ENCODE measurements around the gene MCF2L.

Gene MCF2L

GRCh38 chr13:112951674-112952371, 17.2 kb upstream of the MCF2L start:
- DNase-seq (ENCODE audit: insufficient read length) (no peak), FAIRE-seq (no peak)
- no peak for TF ChIP-seq TAF1 (IDR thresholded peaks at IDR 0.05; ENCODE audit: borderline replicate concordance, low read depth, low read length)
- no peak for TF ChIP-seq POLR2AphosphoS5 (IDR thresholded peaks at IDR 0.05; ENCODE audit: low read depth, low read length)
- no peak for TF ChIP-seq POLR2A (IDR thresholded peaks at IDR 0.05; ENCODE audit: low read depth, low read length)

GRCh38 chr13:112952759-112953551, 16.1 kb upstream of the MCF2L start:
- DNase-seq (ENCODE audit: insufficient read length) = no peak
- TF ChIP-seq POLR2AphosphoS5 (IDR thresholded peaks at IDR 0.05; ENCODE audit: low read depth, low read length) = no peak
- no peak for TF ChIP-seq POLR2A (IDR thresholded peaks at IDR 0.05; ENCODE audit: low read depth, low read length)
- TF ChIP-seq TAF1 (IDR thresholded peaks at IDR 0.05; ENCODE audit: borderline replicate concordance, low read depth, low read length) = no peak
- no peak for FAIRE-seq

GRCh38 chr13:112953591-112954487, 15.2 kb upstream of the MCF2L start:
- no peak for FAIRE-seq
- no peak for DNase-seq (ENCODE audit: insufficient read length)
- no peak for TF ChIP-seq POLR2A (IDR thresholded peaks at IDR 0.05; ENCODE audit: low read depth, low read length)
- no peak for TF ChIP-seq TAF1 (IDR thresholded peaks at IDR 0.05; ENCODE audit: borderline replicate concordance, low read depth, low read length)
- TF ChIP-seq POLR2AphosphoS5 (IDR thresholded peaks at IDR 0.05; ENCODE audit: low read depth, low read length) = no peak

- no peak for FAIRE-seq
- no peak for TF ChIP-seq POLR2A (IDR thresholded peaks at IDR 0.05; ENCODE audit: low read depth, low read length)
- no peak for TF ChIP-seq POLR2AphosphoS5 (IDR thresholded peaks at IDR 0.05; ENCODE audit: low read depth, low read length)
- TF ChIP-seq TAF1 (IDR thresholded peaks at IDR 0.05; ENCODE audit: borderline replicate concordance, low read depth, low read length) = no peak
These were observed 14.3 kb upstream of the MCF2L start for GRCh38 chr13:112954488-112955270.

DNA sequence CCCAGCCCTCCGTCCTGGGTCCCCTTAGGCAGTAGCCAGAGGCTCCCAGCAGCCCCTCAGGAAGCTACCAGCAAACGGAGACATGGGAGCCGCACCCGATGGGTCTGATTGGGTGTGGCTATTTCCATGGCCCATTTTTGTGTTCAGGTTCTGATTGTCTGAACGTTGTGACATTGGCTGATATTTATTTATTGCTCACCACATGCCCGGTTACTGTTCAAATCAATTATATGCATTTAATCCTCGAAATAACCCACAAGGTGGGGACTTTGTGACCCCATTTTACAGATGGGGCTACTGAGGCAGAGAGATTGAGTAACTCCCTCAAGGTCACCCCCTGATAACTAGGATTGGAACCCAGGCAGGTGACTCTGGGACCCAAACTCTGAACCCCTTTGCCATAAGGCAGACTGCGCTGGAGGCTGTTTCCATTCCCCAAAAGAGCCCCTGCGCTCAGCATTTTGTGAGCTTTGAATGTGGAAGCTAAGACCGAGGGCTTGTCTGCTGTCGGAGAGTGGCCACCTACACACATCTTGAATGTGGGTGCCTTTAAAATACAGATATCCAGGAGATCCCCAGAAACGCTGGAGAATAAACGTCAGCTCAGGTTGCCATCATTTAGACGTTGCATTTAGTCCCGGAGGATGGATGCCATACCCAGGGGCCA, 13.6 kb upstream of the MCF2L start:
- TF ChIP-seq POLR2AphosphoS5 (IDR thresholded peaks at IDR 0.05; ENCODE audit: low read depth, low read length) (no peak), TAF1 (IDR thresholded peaks at IDR 0.05; ENCODE audit: borderline replicate concordance, low read depth, low read length) (no peak), POLR2A (IDR thresholded peaks at IDR 0.05; ENCODE audit: low read depth, low read length) (no peak)
- DNase-seq (ENCODE audit: insufficient read length) (no peak), FAIRE-seq (no peak)

More at GRCh38 chr13:112954488-112955270, 14.3 kb upstream of the MCF2L start:
- DNase-seq (ENCODE audit: insufficient read length) = no peak

DNA sequence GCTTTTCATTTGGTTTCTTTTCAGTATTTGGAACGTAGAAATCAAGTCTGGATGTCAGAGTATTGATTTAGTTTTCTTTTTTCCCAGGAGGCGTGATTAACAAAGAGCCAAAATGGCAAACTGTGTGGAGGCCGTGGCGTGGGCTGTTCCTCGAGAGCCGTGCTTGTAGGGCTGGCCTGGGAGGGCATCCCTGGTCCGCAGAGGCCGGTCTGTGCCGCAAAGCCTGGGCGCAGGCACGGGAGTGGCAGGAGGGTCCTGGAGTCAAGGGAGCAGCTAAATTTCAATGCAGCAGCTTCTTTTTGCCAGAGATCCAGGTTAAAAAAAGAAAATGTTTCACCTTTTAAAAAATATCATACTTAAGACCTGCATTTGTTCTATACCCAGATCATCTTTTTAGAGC, 13.1 kb upstream of the MCF2L start:
- DNase-seq (ENCODE audit: insufficient read length) = no peak
- FAIRE-seq = no peak
- no peak for TF ChIP-seq POLR2A (IDR thresholded peaks at IDR 0.05; ENCODE audit: low read depth, low read length)

- TF ChIP-seq TAF1 (IDR thresholded peaks at IDR 0.05; ENCODE audit: borderline replicate concordance, low read depth, low read length) (no peak), POLR2A (IDR thresholded peaks at IDR 0.05; ENCODE audit: low read depth, low read length) (no peak), POLR2AphosphoS5 (IDR thresholded peaks at IDR 0.05; ENCODE audit: low read depth, low read length) (no peak)
- no peak for FAIRE-seq
- DNase-seq (ENCODE audit: insufficient read length) = no peak
These were observed 12.3 kb upstream of the MCF2L start for GRCh38 chr13:112956571-112957294.

DNA sequence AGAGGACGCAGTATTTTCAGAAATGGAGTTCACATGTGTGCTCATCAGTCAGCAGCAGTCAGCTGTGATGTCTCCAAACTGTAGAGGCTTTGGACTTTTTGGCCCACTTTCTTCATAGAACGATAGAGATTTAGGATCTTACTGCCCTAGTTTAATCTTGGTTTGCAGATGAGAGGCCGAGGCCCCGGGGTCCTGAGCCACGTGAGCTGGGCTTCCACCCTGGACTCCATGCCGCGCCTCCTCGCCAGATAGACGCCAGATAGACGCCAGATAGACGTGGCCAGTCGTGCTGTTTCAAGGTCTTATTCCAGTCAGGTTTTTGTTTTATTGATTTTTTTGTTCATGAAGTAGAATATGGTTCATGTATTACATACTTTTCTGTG, 11.7 kb upstream of the MCF2L start:
- DNase-seq (ENCODE audit: insufficient read length) (no peak), FAIRE-seq (no peak)

GRCh38 chr13:112958127-112958989, 10.7 kb upstream of the MCF2L start:
- DNase-seq (ENCODE audit: insufficient read length) = no peak
- no peak for TF ChIP-seq POLR2AphosphoS5 (IDR thresholded peaks at IDR 0.05; ENCODE audit: low read depth, low read length)
- TF ChIP-seq TAF1 (IDR thresholded peaks at IDR 0.05; ENCODE audit: borderline replicate concordance, low read depth, low read length) = no peak
- TF ChIP-seq POLR2A (IDR thresholded peaks at IDR 0.05; ENCODE audit: low read depth, low read length) = no peak
- FAIRE-seq = no peak

More for the DNA sequence above, 11.7 kb upstream of the MCF2L start:
- TF ChIP-seq POLR2A (IDR thresholded peaks at IDR 0.05; ENCODE audit: low read depth, low read length) (no peak), TAF1 (IDR thresholded peaks at IDR 0.05; ENCODE audit: borderline replicate concordance, low read depth, low read length) (no peak), POLR2AphosphoS5 (IDR thresholded peaks at IDR 0.05; ENCODE audit: low read depth, low read length) (no peak)
